Measurements from ENCODE around the gene ETV1. TPM values are rescaled to one million over a fixed set of nuclear protein-coding genes. Genes with fewer than 3 reads are reported as not detected.

ETV1 gene
- total RNA-seq, 1 experiment from 2014 or later, result 7.4 TPM

DNA sequence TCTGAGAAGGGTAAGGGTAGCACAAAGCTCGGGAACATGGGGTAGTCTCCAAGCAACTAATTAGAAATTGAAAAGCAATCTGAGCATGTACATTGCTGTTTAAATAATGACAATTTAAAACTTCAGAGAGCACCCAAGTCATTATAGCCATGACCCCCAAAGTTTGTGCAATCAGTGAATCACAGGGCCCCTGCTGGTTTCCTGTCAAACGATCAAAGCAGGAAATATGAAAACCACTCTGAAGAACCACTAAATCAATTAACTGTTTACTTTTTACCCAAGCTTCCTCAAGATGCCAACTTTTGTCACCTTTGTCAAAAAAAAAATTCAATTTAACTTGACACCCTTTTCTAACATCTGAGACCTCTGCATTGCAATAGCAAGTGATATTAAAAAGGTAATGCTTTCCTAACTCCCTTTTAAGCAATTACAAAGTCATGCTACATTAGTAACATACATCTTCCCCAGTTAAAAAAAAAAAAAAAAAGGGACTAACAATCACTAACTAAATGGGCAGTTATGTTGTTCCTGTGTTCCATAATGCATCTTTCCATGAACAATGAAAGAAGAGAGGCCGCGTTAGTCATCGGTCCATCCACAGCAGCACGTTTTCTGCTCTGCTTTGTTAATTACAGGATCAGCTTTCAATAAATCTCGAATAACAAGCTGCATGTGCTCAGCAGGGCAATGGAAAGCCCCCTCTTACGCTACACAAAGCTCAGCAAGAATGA is 80.6 kb downstream of the ETV1 start:
- no peaks in the 10 kb centered on the region for H3K36me3 ChIP-seq (ENCODE audit: control insufficient read depth, insufficient read depth, low read length)
- H3K9me3 ChIP-seq (ENCODE audit: control insufficient read depth, insufficient read depth, low read depth, low read length), result no peaks in the 10 kb centered on the region
- POLR2A ChIA-PET, result interaction anchor here (0.7 kb wide), 2 partner anchors 228 to 332 kb away, joined by 3 to 7 read pairs; no protein-coding TSS in a partner anchor
- no TSS peak for BruUV-seq (replicated peaks)
- in situ Hi-C loops (cut with HindIII; ENCODE audit: low pct_unique_long_range_greater_than_20kb, low sequenced_read_pairs), result no loop called here
- H3K4me1 ChIP-seq (ENCODE audit: control insufficient read depth, insufficient read depth, low read length), result no peaks in the 10 kb centered on the region
- no peak for TF ChIP-seq TCF7L2 (IDR thresholded peaks at IDR 0.05; ENCODE audit: low read depth, low read length)
- no peak for TF ChIP-seq SIN3A (IDR thresholded peaks at IDR 0.05; ENCODE audit: borderline replicate concordance, insufficient read depth, low read depth, low read length)
- no peak for TF ChIP-seq POLR2AphosphoS5 (IDR thresholded peaks at IDR 0.05; ENCODE audit: low read depth, low read length)
- TF ChIP-seq, protein P1, sequence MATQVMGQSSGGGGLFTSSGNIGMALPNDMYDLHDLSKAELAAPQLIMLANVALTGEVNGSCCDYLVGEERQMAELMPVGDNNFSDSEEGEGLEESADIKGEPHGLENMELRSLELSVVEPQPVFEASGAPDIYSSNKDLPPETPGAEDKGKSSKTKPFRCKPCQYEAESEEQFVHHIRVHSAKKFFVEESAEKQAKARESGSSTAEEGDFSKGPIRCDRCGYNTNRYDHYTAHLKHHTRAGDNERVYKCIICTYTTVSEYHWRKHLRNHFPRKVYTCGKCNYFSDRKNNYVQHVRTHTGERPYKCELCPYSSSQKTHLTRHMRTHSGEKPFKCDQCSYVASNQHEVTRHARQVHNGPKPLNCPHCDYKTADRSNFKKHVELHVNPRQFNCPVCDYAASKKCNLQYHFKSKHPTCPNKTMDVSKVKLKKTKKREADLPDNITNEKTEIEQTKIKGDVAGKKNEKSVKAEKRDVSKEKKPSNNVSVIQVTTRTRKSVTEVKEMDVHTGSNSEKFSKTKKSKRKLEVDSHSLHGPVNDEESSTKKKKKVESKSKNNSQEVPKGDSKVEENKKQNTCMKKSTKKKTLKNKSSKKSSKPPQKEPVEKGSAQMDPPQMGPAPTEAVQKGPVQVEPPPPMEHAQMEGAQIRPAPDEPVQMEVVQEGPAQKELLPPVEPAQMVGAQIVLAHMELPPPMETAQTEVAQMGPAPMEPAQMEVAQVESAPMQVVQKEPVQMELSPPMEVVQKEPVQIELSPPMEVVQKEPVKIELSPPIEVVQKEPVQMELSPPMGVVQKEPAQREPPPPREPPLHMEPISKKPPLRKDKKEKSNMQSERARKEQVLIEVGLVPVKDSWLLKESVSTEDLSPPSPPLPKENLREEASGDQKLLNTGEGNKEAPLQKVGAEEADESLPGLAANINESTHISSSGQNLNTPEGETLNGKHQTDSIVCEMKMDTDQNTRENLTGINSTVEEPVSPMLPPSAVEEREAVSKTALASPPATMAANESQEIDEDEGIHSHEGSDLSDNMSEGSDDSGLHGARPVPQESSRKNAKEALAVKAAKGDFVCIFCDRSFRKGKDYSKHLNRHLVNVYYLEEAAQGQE (IDR thresholded peaks at IDR 0.05; ENCODE audit: insufficient read depth in 1 of 2, low read depth in 2 of 2, low read length in 1 of 2), result no peak
- TF ChIP-seq, protein P2, sequence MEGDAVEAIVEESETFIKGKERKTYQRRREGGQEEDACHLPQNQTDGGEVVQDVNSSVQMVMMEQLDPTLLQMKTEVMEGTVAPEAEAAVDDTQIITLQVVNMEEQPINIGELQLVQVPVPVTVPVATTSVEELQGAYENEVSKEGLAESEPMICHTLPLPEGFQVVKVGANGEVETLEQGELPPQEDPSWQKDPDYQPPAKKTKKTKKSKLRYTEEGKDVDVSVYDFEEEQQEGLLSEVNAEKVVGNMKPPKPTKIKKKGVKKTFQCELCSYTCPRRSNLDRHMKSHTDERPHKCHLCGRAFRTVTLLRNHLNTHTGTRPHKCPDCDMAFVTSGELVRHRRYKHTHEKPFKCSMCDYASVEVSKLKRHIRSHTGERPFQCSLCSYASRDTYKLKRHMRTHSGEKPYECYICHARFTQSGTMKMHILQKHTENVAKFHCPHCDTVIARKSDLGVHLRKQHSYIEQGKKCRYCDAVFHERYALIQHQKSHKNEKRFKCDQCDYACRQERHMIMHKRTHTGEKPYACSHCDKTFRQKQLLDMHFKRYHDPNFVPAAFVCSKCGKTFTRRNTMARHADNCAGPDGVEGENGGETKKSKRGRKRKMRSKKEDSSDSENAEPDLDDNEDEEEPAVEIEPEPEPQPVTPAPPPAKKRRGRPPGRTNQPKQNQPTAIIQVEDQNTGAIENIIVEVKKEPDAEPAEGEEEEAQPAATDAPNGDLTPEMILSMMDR (IDR thresholded peaks at IDR 0.05), result no peak
- DNase-seq (ENCODE audit: low read depth, low spot score) (no peak), ATAC-seq (no peak)
- CTCF ChIA-PET, result no interaction called here
- H3K27me3 ChIP-seq (ENCODE audit: control insufficient read depth, insufficient read depth, low read length), result no peaks in the 10 kb centered on the region
- intact Hi-C loops (cut with micrococcal nuclease; ENCODE audit: unreplicated experiment), result no loop called here
- H3K27ac ChIP-seq (ENCODE audit: low read length), result no peak overlapping the region
- H3K4me3 ChIP-seq (ENCODE audit: low read depth in 2 of 2, low read length in 2 of 2), result no peak overlapping the region

DNA sequence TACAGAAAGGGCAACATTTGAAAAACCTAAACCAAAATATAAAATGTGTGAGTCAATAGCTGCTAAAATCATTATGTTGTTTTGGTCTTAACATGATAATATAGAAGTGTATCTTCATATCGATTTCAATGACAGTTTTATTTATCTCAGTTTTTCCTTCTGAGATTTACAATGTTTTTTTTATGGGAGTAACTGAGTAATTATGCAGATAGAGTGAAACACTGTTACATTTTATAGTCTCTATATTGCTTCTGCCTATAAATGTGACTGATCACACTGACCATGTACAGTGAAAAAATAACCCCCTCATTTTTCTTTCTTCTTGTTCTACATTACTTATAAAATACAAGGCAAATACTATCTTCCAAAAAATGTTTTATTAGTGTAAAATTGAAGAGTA is 81.6 kb downstream of the ETV1 start:
- no TSS peak for BruUV-seq (replicated peaks)
- Histone ChIP-seq H3K36me3 (ENCODE audit: control insufficient read depth, insufficient read depth, low read length) (no peaks in the 10 kb centered on the region), H3K27me3 (ENCODE audit: control insufficient read depth, insufficient read depth, low read length) (no peaks in the 10 kb centered on the region), H3K4me3 (ENCODE audit: low read depth in 2 of 2, low read length in 2 of 2) (no peak overlapping the region), H3K4me1 (ENCODE audit: control insufficient read depth, insufficient read depth, low read length) (no peaks in the 10 kb centered on the region), H3K9me3 (ENCODE audit: control insufficient read depth, insufficient read depth, low read depth, low read length) (no peaks in the 10 kb centered on the region), H3K27ac (ENCODE audit: low read length) (no peak overlapping the region)
- POLR2A ChIA-PET, result no interaction called here
- ATAC-seq, result no peak
- DNase-seq (ENCODE audit: low read depth, low spot score), result no peak
- no peak for TF ChIP-seq TCF7L2 (IDR thresholded peaks at IDR 0.05; ENCODE audit: low read depth, low read length)
- intact Hi-C loops (cut with micrococcal nuclease; ENCODE audit: unreplicated experiment), result no loop called here
- CTCF ChIA-PET, result no interaction called here
- in situ Hi-C loops (cut with HindIII; ENCODE audit: low pct_unique_long_range_greater_than_20kb, low sequenced_read_pairs), result no loop called here

DNA sequence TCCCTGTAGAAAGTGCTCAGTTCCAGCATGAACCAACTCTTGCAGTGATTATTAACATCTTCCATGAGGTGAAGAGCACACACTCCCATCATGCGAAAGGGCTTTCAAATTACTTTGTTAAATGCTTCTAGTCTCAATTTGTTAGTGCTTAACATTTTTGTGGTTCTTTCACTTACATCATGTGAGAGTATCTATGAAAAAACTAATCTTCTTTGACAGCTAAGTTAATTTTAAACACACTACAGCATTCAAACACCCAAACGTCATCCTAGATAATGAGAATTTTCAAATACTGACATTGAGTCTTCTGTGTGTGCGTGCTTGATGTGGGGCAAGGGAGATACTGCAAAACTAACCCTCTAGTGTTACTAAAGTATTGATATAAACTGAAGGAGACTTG is 84.8 kb downstream of the ETV1 start:
- ChIA-PET POLR2A (no interaction called here), CTCF (no interaction called here)
- intact Hi-C loops (cut with micrococcal nuclease; ENCODE audit: unreplicated experiment), result no loop called here
- Histone ChIP-seq H3K27me3 (ENCODE audit: control insufficient read depth, insufficient read depth, low read length) (no peaks in the 10 kb centered on the region), H3K36me3 (ENCODE audit: control insufficient read depth, insufficient read depth, low read length) (no peaks in the 10 kb centered on the region), H3K4me3 (ENCODE audit: low read depth in 2 of 2, low read length in 2 of 2) (no peak overlapping the region), H3K27ac (ENCODE audit: low read length) (no peak overlapping the region), H3K4me1 (ENCODE audit: control insufficient read depth, insufficient read depth, low read length) (no peaks in the 10 kb centered on the region), H3K9me3 (ENCODE audit: control insufficient read depth, insufficient read depth, low read depth, low read length) (no peaks in the 10 kb centered on the region)
- no peak for DNase-seq (ENCODE audit: low read depth, low spot score)
- TF ChIP-seq, protein P2 (IDR thresholded peaks at IDR 0.05), result no peak
- TF ChIP-seq SIN3A (IDR thresholded peaks at IDR 0.05; ENCODE audit: borderline replicate concordance, insufficient read depth, low read depth, low read length) (no peak), POLR2AphosphoS5 (IDR thresholded peaks at IDR 0.05; ENCODE audit: low read depth, low read length) (no peak), TCF7L2 (IDR thresholded peaks at IDR 0.05; ENCODE audit: low read depth, low read length) (no peak)
- TF ChIP-seq, protein P1 (IDR thresholded peaks at IDR 0.05; ENCODE audit: insufficient read depth in 1 of 2, low read depth in 2 of 2, low read length in 1 of 2), result no peak
- BruUV-seq (replicated peaks), result no TSS peak
- ATAC-seq, result no peak
- in situ Hi-C loops (cut with HindIII; ENCODE audit: low pct_unique_long_range_greater_than_20kb, low sequenced_read_pairs), result no loop called here

All from Panc1 (cell line).